Neural cell (in vitro differentiated cells): ENCODE measurements around the gene CBX6. TPM values are rescaled to one million over a fixed set of nuclear protein-coding genes. Genes with fewer than 3 reads are reported as not detected.

Experiments used
- H2AFZ ChIP-seq: fragments of 200-600, 300-800 bp; sonication (generic), shearing (Covaris generic); 2 replicates; pipeline ENCODE4 v1.6.0; 2014; ENCODE audit warnings: low read depth, mild to moderate bottlenecking, antibody characterized with exemption, low read length, moderate library complexity
- H3F3A ChIP-seq: fragments of 200-600 bp; shearing (Covaris generic); 2 replicates; pipeline ENCODE4 v1.6.1; 2016; ENCODE audit warnings: mild to moderate bottlenecking, moderate library complexity, mixed read lengths, antibody characterized with exemption, low read length; ENCODE audit not compliant: insufficient read depth, poor library complexity, severe bottlenecking
- H3K27ac ChIP-seq: fragments of 200-600, 300-800 bp; sonication (generic), shearing (Covaris generic); 2 replicates; pipeline ENCODE4 v1.5.1; 2014; ENCODE audit warnings: mild to moderate bottlenecking, low read length, moderate library complexity
- H3K27me3 ChIP-seq: fragments of 300-800, 200-600 bp; sonication (generic), shearing (Covaris generic); 2 replicates; pipeline ENCODE4 v1.6.0; 2014; ENCODE audit warnings: mild to moderate bottlenecking, low read depth, low read length, moderate library complexity; ENCODE audit not compliant: insufficient read depth
- H3K36me3 ChIP-seq: fragments of 300-800, 200-600 bp; sonication (generic), shearing (Covaris generic); 2 replicates; pipeline ENCODE4 v1.5.1; 2014; ENCODE audit warnings: mild to moderate bottlenecking, antibody characterized with exemption, low read length, moderate library complexity; ENCODE audit not compliant: insufficient read depth
- H3K4me2 ChIP-seq: fragments of 300-800, 200-600 bp; sonication (generic), shearing (Covaris generic); 2 replicates; pipeline ENCODE4 v1.6.0; 2014; ENCODE audit warnings: mild to moderate bottlenecking, low read length
- H3K4me3 ChIP-seq: fragments of 300-800, 200-600 bp; sonication (generic), shearing (Covaris generic); 2 replicates; pipeline ENCODE4 v1.5.1; 2014; ENCODE audit warnings: mild to moderate bottlenecking, low read length, moderate library complexity
- H3K79me2 ChIP-seq: fragments of 200-600 bp; shearing (Covaris generic); replicated peaks from 2 replicates; pipeline ENCODE4 v1.6.0; 2014; ENCODE audit warnings: mild to moderate bottlenecking, low read length, moderate library complexity; ENCODE audit not compliant: insufficient read depth
- H3K9ac ChIP-seq: fragments of 300-800, 200-600 bp; sonication (generic), shearing (Covaris generic); 2 replicates; pipeline ENCODE4 v1.6.1; 2016; ENCODE audit warnings: mild to moderate bottlenecking, low read length, mixed read lengths
- H3K9me2 ChIP-seq: fragments of 200-600 bp; shearing (Covaris generic); 2 replicates; pipeline ENCODE4 v1.6.1; 2016; ENCODE audit warnings: mild to moderate bottlenecking, low read length, mixed read lengths; ENCODE audit not compliant: insufficient read depth
- H3K9me3 ChIP-seq: fragments of 200-600, 300-800 bp; sonication (generic), shearing (Covaris generic); 2 replicates; pipeline ENCODE4 v1.6.1; 2016; ENCODE audit warnings: mild to moderate bottlenecking, mixed run types, low read length, moderate library complexity, mixed read lengths
- H4K20me1 ChIP-seq: fragments of 200-600 bp; shearing (Covaris generic); 2 replicates; pipeline ENCODE4 v1.6.1; 2016; ENCODE audit warnings: mild to moderate bottlenecking, mixed run types; ENCODE audit not compliant: insufficient read depth
- EP300 ChIP-seq: fragments of 450-650 bp; conservative IDR thresholded peaks from 2 replicates; pipeline ENCODE4 v1.6.1; 2014; ENCODE audit warnings: antibody characterized with exemption, mild to moderate bottlenecking, moderate library complexity; ENCODE audit not compliant: poor library complexity, severe bottlenecking
- EZH2 ChIP-seq: fragments of 200-600, 300-800 bp; shearing (Covaris generic), sonication (generic); IDR thresholded peaks from 2 replicates; pipeline ENCODE4 v1.6.1; 2014; ENCODE audit warnings: antibody characterized with exemption, low read length, borderline replicate concordance, mild to moderate bottlenecking; ENCODE audit not compliant: insufficient read depth, poor library complexity, severe bottlenecking
- MXI1 ChIP-seq: fragments of 450-650 bp; conservative IDR thresholded peaks from 2 replicates; pipeline ENCODE4 v1.6.1; 2014; ENCODE audit warnings: antibody characterized with exemption, mild to moderate bottlenecking; ENCODE audit not compliant: poor library complexity, severe bottlenecking
- POLR2AphosphoS5 ChIP-seq: IDR thresholded peaks from 2 replicates; pipeline ENCODE4 v1.6.1; 2012
- RAD21 ChIP-seq: fragments of 450-650 bp; conservative IDR thresholded peaks from 2 replicates; pipeline ENCODE4 v1.6.1; 2014; ENCODE audit warnings: antibody characterized with exemption, mild to moderate bottlenecking, moderate library complexity
- SMC3 ChIP-seq: fragments of 450-650 bp; conservative IDR thresholded peaks from 2 replicates; pipeline ENCODE4 v1.6.1; 2014; ENCODE audit warnings: antibody characterized with exemption, mild to moderate bottlenecking, moderate library complexity; ENCODE audit not compliant: poor library complexity
- TAF1 ChIP-seq: IDR thresholded peaks from 2 replicates; pipeline ENCODE4 v1.6.1; 2012; ENCODE audit warnings: low read depth
- polyA plus RNA-seq: library from polyadenylated mRNA; depleted of rRNA; stranded (reverse); fragments of >200 nt; gene quantifications from 2 replicates; pipeline ENCODE4 v1.2.3, GENCODE V29; 2014
- TF ChIP-seq, protein P1 (sequence below): fragments of 450-650 bp; IDR thresholded peaks from 2 replicates; pipeline ENCODE4 v1.5.1; 2014; ENCODE audit warnings: antibody characterized with exemption, mild to moderate bottlenecking, moderate library complexity; ENCODE audit not compliant: poor library complexity, severe bottlenecking
- TF ChIP-seq, protein P2 (sequence below): IDR thresholded peaks from 2 replicates; pipeline ENCODE4 v1.6.1; 2012; ENCODE audit warnings: borderline replicate concordance

Gene CBX6
- polyA plus RNA-seq, 1 donor from 2014 or later = 13.0 TPM

DNA sequence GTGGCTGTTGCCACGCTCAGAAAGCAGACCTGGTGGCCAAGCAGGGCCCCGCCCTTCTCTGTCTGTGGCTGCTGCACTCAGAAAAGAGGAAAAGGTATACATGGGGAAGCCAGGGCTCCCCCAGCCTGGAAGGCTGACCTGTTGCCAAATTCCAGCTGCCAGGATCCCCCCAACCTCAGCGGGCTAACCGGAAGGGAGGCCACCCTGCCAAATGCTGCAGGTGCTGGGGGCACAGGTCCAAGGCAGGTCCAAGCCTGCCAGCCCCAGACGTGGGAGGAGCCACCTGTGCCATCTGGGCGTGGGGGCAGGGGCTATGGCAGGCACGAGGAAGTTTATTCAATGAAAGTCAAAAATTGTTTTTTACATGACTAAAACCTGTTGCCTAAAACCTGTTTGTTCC, 30.8 kb downstream of the CBX6 start:
- peaks cover 18% of the 10 kb centered on the region for H3K79me2 ChIP-seq
- no peaks in the 10 kb centered on the region for H4K20me1 ChIP-seq
- no peaks in the 10 kb centered on the region for H3K27me3 ChIP-seq
- H3K9me2 ChIP-seq = no peaks in the 10 kb centered on the region
- no peaks in the 10 kb centered on the region for H3K36me3 ChIP-seq
- H3F3A ChIP-seq = no peaks in the 10 kb centered on the region
- TF ChIP-seq SMC3 (no peak), MXI1 (no peak), EP300 (no peak), EZH2 (no peak), POLR2AphosphoS5 (no peak), TAF1 (no peak), RAD21 (no peak)
- TF ChIP-seq, protein P1, sequence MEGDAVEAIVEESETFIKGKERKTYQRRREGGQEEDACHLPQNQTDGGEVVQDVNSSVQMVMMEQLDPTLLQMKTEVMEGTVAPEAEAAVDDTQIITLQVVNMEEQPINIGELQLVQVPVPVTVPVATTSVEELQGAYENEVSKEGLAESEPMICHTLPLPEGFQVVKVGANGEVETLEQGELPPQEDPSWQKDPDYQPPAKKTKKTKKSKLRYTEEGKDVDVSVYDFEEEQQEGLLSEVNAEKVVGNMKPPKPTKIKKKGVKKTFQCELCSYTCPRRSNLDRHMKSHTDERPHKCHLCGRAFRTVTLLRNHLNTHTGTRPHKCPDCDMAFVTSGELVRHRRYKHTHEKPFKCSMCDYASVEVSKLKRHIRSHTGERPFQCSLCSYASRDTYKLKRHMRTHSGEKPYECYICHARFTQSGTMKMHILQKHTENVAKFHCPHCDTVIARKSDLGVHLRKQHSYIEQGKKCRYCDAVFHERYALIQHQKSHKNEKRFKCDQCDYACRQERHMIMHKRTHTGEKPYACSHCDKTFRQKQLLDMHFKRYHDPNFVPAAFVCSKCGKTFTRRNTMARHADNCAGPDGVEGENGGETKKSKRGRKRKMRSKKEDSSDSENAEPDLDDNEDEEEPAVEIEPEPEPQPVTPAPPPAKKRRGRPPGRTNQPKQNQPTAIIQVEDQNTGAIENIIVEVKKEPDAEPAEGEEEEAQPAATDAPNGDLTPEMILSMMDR = no peak
- TF ChIP-seq, protein P2, sequence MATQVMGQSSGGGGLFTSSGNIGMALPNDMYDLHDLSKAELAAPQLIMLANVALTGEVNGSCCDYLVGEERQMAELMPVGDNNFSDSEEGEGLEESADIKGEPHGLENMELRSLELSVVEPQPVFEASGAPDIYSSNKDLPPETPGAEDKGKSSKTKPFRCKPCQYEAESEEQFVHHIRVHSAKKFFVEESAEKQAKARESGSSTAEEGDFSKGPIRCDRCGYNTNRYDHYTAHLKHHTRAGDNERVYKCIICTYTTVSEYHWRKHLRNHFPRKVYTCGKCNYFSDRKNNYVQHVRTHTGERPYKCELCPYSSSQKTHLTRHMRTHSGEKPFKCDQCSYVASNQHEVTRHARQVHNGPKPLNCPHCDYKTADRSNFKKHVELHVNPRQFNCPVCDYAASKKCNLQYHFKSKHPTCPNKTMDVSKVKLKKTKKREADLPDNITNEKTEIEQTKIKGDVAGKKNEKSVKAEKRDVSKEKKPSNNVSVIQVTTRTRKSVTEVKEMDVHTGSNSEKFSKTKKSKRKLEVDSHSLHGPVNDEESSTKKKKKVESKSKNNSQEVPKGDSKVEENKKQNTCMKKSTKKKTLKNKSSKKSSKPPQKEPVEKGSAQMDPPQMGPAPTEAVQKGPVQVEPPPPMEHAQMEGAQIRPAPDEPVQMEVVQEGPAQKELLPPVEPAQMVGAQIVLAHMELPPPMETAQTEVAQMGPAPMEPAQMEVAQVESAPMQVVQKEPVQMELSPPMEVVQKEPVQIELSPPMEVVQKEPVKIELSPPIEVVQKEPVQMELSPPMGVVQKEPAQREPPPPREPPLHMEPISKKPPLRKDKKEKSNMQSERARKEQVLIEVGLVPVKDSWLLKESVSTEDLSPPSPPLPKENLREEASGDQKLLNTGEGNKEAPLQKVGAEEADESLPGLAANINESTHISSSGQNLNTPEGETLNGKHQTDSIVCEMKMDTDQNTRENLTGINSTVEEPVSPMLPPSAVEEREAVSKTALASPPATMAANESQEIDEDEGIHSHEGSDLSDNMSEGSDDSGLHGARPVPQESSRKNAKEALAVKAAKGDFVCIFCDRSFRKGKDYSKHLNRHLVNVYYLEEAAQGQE = no peak
- H2AFZ ChIP-seq = no peak overlapping the region
- H3K4me3 ChIP-seq = peak overlapping the region; percentile 80
- H3K9me3 ChIP-seq = no peaks in the 10 kb centered on the region
- peak overlapping the region; percentile 65 for H3K9ac ChIP-seq
- H3K4me2 ChIP-seq = no peak overlapping the region
- peak overlapping the region; percentile 93 for H3K27ac ChIP-seq

DNA sequence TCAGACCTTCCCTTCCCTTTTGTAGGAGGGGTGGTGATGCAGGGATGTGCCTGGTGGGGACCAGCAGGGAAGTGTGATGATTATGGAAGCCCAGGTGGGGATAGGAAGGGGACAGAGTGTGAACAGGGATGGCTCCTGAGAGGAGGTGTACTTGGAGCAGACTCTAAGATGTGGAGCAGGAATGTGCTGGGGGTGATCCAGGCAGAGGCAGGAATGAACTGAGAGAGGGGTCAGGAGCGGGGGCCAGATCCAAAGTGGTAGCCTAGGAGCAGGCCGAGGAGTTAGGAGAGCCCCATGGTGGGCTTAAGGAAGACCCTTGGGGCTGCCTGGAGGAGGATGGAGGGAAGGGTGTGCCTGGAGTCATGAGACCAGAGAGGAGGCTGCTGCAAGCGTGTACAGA, 31.9 kb downstream of the CBX6 start:
- Histone ChIP-seq H3K9me2 (no peaks in the 10 kb centered on the region), H3K4me2 (no peak overlapping the region), H3K9ac (peak overlapping the region; percentile 65), H3K27me3 (no peaks in the 10 kb centered on the region), H3K79me2 (peaks cover 18% of the 10 kb centered on the region), H3F3A (no peaks in the 10 kb centered on the region), H4K20me1 (no peaks in the 10 kb centered on the region), H3K36me3 (no peaks in the 10 kb centered on the region), H3K9me3 (no peaks in the 10 kb centered on the region), H2AFZ (no peak overlapping the region), H3K4me3 (peak overlapping the region; percentile 80), H3K27ac (peak overlapping the region; percentile 93)
- TF ChIP-seq RAD21 = no peak
- TF ChIP-seq POLR2AphosphoS5 = no peak
- TF ChIP-seq EZH2 = no peak
- TF ChIP-seq MXI1 = no peak
- no peak for TF ChIP-seq EP300
- TF ChIP-seq TAF1 = no peak
- TF ChIP-seq, protein P1 = no peak
- TF ChIP-seq, protein P2 = no peak
- no peak for TF ChIP-seq SMC3
